ENCODE results near the gene ANAPC4. TPM values are rescaled to one million over a fixed set of nuclear protein-coding genes. Genes with fewer than 3 reads are reported as not detected.

ANAPC4 gene
- total RNA-seq, 4 donors from 2014 or later, result 14.9 to 32.0 (median 19.2) TPM

GRCh38 chr4:25449270-25449669, 72.2 kb downstream of the ANAPC4 start:
- intact Hi-C loops (cut with DNase I; ENCODE audit: low total_unique reads), result no loop called here
- WGBS, 2 donors, result 60 to 71% methylated on average over 5 of the region's 5 CpGs
- no peak for TF ChIP-seq CTCF (IDR thresholded peaks at IDR 0.05)
- no peak for TF ChIP-seq POLR2A (IDR thresholded peaks at IDR 0.05)

GRCh38 chr4:25449688-25450087, 72.6 kb downstream of the ANAPC4 start:
- intact Hi-C loops (cut with DNase I; ENCODE audit: low total_unique reads), result no loop called here
- H3K4me3 ChIP-seq (ENCODE audit: low read depth, poor library complexity, severe bottlenecking), result no peak overlapping the region
- DNase-seq (ENCODE audit: low spot score in 2 of 2), result no peak
- TF ChIP-seq CTCF (IDR thresholded peaks at IDR 0.05), result no peak
- no peak for TF ChIP-seq POLR2A (IDR thresholded peaks at IDR 0.05)
- WGBS, 2 donors, result 67 to 72% methylated on average over 5 of the region's 5 CpGs

More at GRCh38 chr4:25449270-25449669, 72.2 kb downstream of the ANAPC4 start:
- no peak overlapping the region for H3K4me3 ChIP-seq (ENCODE audit: low read depth, poor library complexity, severe bottlenecking)
- no peak for DNase-seq (ENCODE audit: low spot score in 2 of 2)

GRCh38 chr4:25450491-25450901, 73.4 kb downstream of the ANAPC4 start:
- intact Hi-C loops (cut with DNase I; ENCODE audit: low total_unique reads), result no loop called here
- no peak overlapping the region for H3K4me3 ChIP-seq (ENCODE audit: low read depth, poor library complexity, severe bottlenecking)

GRCh38 chr4:25451676-25452075, 74.6 kb downstream of the ANAPC4 start:
- H3K4me3 ChIP-seq (ENCODE audit: low read depth, poor library complexity, severe bottlenecking), result no peak overlapping the region
- intact Hi-C loops (cut with DNase I; ENCODE audit: low total_unique reads), result no loop called here
- WGBS, 2 donors, result 96 to 98% methylated on average over 2 of the region's 2 CpGs
- no peak for DNase-seq (ENCODE audit: low spot score in 2 of 2)
- TF ChIP-seq CTCF (IDR thresholded peaks at IDR 0.05), result no peak
- no peak for TF ChIP-seq POLR2A (IDR thresholded peaks at IDR 0.05)

More at GRCh38 chr4:25450491-25450901, 73.4 kb downstream of the ANAPC4 start:
- TF ChIP-seq CTCF (IDR thresholded peaks at IDR 0.05) (no peak), POLR2A (IDR thresholded peaks at IDR 0.05) (no peak)
- no peak for DNase-seq (ENCODE audit: low spot score in 2 of 2)
- WGBS, 2 donors, result 72 to 77% methylated on average over 4 of the region's 4 CpGs

GRCh38 chr4:25452081-25452480, 75.0 kb downstream of the ANAPC4 start:
- 68 to 82% methylated on average over 7 of the region's 7 CpGs for WGBS, 2 donors
- intact Hi-C loops (cut with DNase I; ENCODE audit: low total_unique reads), result no loop called here
- H3K4me3 ChIP-seq (ENCODE audit: low read depth, poor library complexity, severe bottlenecking), result no peak overlapping the region

More at GRCh38 chr4:25452081-25452480, 75.0 kb downstream of the ANAPC4 start:
- no peak for DNase-seq (ENCODE audit: low spot score in 2 of 2)
- TF ChIP-seq CTCF (IDR thresholded peaks at IDR 0.05), result no peak
